ENCODE measurements around the gene ACLY. TPM values are rescaled to one million over a fixed set of nuclear protein-coding genes. Genes with fewer than 3 reads are reported as not detected.

ACLY gene
- polyA plus RNA-seq, 1 donor (not counting 4 experiments of a cell fraction or from before 2014, with no cell fraction given): 363 TPM

DNA sequence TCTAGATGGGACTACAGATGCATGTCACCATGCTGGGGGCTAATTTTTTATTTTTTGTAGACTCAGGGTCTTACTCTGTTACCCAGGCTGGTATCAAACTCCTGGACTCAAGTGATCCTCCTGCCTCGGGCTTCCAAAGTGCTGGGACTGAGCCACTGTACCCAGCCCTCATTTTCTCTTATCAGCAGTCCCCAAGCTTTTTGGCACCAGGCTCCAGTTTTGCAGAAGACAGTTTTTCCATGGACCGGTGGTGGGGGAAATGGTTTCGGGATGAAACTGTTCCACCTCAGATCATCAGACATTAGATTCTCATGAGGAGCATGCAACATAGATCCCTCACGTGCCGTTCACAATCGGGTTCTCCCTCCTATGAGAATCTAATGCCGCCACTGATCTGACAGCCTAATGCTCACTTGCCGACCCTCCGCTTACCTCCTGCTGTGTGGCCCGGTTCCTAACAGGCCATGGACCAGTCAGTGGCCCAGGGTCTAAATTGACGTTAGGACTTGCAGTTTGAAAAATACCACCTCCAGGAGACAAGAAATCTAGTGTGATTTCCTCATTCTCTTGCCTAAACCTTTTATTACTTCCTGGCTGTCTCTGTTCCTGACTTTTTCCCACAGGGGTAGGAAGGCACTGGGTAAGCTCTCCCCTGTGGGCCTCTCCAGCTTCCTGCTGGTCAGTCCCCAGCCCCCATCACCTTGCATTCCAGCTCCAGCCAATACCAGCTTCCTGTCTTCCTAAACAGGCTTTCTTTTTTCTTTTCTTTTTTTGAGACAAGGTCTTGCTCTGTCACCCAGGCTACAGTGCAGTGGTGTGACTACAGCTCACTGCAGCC, 38.5 kb upstream of the ACLY start:
- FAIRE-seq: no peak
- Histone ChIP-seq H3K9ac (ENCODE audit: control insufficient read depth, extremely low read depth, insufficient read depth, low read length) (no peak overlapping the region), H3K9me3 (ENCODE audit: control insufficient read depth, low read depth, low read length) (no peaks in the 10 kb centered on the region), H3K27ac (ENCODE audit: control insufficient read depth, insufficient read depth, low read length) (no peak overlapping the region), H3K4me2 (ENCODE audit: control insufficient read depth, extremely low read depth, insufficient read depth, low read depth, low read length) (no peak overlapping the region), H3K79me2 (ENCODE audit: control insufficient read depth, insufficient read depth, low read length) (no peaks in the 10 kb centered on the region), H3K9me1 (ENCODE audit: control insufficient read depth, extremely low read depth, insufficient read depth, low read length) (no peaks in the 10 kb centered on the region), H3K4me3 (ENCODE audit: control insufficient read depth in 2 of 3, extremely low read depth in 1 of 3, insufficient read depth in 2 of 3, low read depth in 1 of 3, low read length in 3 of 3) (no peak overlapping the region), H3K27me3 (ENCODE audit: control insufficient read depth, extremely low read depth, insufficient read depth, low read length) (peaks cover 5% of the 10 kb centered on the region), H3K4me1 (ENCODE audit: control insufficient read depth, extremely low read depth, insufficient read depth, low read length) (no peaks in the 10 kb centered on the region), H3K36me3 (ENCODE audit: control insufficient read depth in 2 of 2, extremely low read depth in 1 of 2, insufficient read depth in 2 of 2, low read length in 2 of 2) (no peaks in the 10 kb centered on the region), H4K20me1 (ENCODE audit: control insufficient read depth, extremely low read depth, insufficient read depth, low read length) (no peaks in the 10 kb centered on the region), H2AFZ (ENCODE audit: control insufficient read depth, low read length) (no peak overlapping the region)
- dilution Hi-C loops (cut with MboI; ENCODE audit: extremely low pct_ligation_motif_present, low sequenced_read_pairs): no loop called here
- DNase-seq (ENCODE audit: low read depth, low spot score): no peak
- TF ChIP-seq EZH2 (IDR thresholded peaks at IDR 0.05; ENCODE audit: low read length): no peak

DNA sequence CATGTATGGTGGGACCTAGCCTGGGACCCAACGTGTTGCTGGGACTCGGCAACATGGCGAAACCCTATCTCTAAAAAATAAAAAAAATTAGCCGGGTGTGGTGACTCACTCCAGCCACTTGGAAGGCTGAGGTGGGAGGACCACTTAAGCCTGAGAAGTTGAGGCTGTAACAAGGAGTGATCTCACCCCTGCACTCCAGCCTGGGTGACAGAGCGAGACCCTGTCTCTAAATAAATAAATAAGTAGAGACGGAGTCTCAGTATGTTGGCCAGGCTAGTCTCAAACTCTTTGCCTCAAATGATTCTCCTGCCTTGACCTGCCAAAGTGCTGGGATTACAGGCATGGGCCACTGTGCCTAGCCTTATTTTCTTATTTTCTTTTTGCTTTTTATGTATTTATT, 37.8 kb upstream of the ACLY start:
- no peak for FAIRE-seq
- no peaks in the 10 kb centered on the region for H4K20me1 ChIP-seq (ENCODE audit: control insufficient read depth, extremely low read depth, insufficient read depth, low read length)
- H3K27me3 ChIP-seq (ENCODE audit: control insufficient read depth, extremely low read depth, insufficient read depth, low read length): no peaks in the 10 kb centered on the region
- TF ChIP-seq, protein P1, sequence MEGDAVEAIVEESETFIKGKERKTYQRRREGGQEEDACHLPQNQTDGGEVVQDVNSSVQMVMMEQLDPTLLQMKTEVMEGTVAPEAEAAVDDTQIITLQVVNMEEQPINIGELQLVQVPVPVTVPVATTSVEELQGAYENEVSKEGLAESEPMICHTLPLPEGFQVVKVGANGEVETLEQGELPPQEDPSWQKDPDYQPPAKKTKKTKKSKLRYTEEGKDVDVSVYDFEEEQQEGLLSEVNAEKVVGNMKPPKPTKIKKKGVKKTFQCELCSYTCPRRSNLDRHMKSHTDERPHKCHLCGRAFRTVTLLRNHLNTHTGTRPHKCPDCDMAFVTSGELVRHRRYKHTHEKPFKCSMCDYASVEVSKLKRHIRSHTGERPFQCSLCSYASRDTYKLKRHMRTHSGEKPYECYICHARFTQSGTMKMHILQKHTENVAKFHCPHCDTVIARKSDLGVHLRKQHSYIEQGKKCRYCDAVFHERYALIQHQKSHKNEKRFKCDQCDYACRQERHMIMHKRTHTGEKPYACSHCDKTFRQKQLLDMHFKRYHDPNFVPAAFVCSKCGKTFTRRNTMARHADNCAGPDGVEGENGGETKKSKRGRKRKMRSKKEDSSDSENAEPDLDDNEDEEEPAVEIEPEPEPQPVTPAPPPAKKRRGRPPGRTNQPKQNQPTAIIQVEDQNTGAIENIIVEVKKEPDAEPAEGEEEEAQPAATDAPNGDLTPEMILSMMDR (optimal IDR thresholded peaks at IDR 0.05 in 1 of 3, IDR thresholded peaks at IDR 0.05 in 1 of 3, conservative IDR thresholded peaks at IDR 0.05 in 1 of 3; ENCODE audit: extremely low read depth in 1 of 3, insufficient read depth in 2 of 3, low read length in 3 of 3): no peak
- TF ChIP-seq EZH2 (IDR thresholded peaks at IDR 0.05; ENCODE audit: low read length): no peak
- no peak overlapping the region for H2AFZ ChIP-seq (ENCODE audit: control insufficient read depth, low read length)
- no peak overlapping the region for H3K27ac ChIP-seq (ENCODE audit: control insufficient read depth, insufficient read depth, low read length)
- no peak overlapping the region for H3K4me2 ChIP-seq (ENCODE audit: control insufficient read depth, extremely low read depth, insufficient read depth, low read depth, low read length)
- H3K9ac ChIP-seq (ENCODE audit: control insufficient read depth, extremely low read depth, insufficient read depth, low read length): no peak overlapping the region
- dilution Hi-C loops (cut with MboI; ENCODE audit: extremely low pct_ligation_motif_present, low sequenced_read_pairs): no loop called here
- H3K36me3 ChIP-seq (ENCODE audit: control insufficient read depth in 2 of 2, extremely low read depth in 1 of 2, insufficient read depth in 2 of 2, low read length in 2 of 2): no peaks in the 10 kb centered on the region
- no peak for DNase-seq (ENCODE audit: low read depth, low spot score)
- no peaks in the 10 kb centered on the region for H3K4me1 ChIP-seq (ENCODE audit: control insufficient read depth, extremely low read depth, insufficient read depth, low read length)
- H3K9me1 ChIP-seq (ENCODE audit: control insufficient read depth, extremely low read depth, insufficient read depth, low read length): no peaks in the 10 kb centered on the region
- H3K9me3 ChIP-seq (ENCODE audit: control insufficient read depth, low read depth, low read length): no peaks in the 10 kb centered on the region
- no peak overlapping the region for H3K4me3 ChIP-seq (ENCODE audit: control insufficient read depth in 2 of 3, extremely low read depth in 1 of 3, insufficient read depth in 2 of 3, low read depth in 1 of 3, low read length in 3 of 3)
- H3K79me2 ChIP-seq (ENCODE audit: control insufficient read depth, insufficient read depth, low read length): no peaks in the 10 kb centered on the region
